GM18505 (cell line): ENCODE measurements around the gene ANKRD44.
A peak's percentile ranks its signal among the peaks of the same experiment; 100 is the strongest.
"Not testable (repeated sequence)": the region's sequence is repeated elsewhere in the genome, so short reads cannot be mapped to it uniquely, and the experiment has no call there.

Source experiments
- ATAC-seq: cut with Tn5 transposase; IDR thresholded peaks from one replicate; pipeline ENCODE4 v1.9.1; 2021; ENCODE audit not compliant: unreplicated experiment
- POLR2A ChIP-seq: IDR thresholded peaks from 4 replicates; pipeline ENCODE4 v1.6.1; 2011; ENCODE audit warnings: borderline replicate concordance; ENCODE audit not compliant: insufficient read depth, insufficient read length; ENCODE audit errors: extremely low read depth

ANKRD44 gene

GRCh38 chr2:197310271-197310985, at the start of gene ANKRD44:
ANKRD44 (minus strand) TSS chr2:197310780; CDS start chr2:197310604, 176 bp downstream.
- TF ChIP-seq POLR2A: peak; percentile 64
- peak; percentile 66 for ATAC-seq

DNA sequence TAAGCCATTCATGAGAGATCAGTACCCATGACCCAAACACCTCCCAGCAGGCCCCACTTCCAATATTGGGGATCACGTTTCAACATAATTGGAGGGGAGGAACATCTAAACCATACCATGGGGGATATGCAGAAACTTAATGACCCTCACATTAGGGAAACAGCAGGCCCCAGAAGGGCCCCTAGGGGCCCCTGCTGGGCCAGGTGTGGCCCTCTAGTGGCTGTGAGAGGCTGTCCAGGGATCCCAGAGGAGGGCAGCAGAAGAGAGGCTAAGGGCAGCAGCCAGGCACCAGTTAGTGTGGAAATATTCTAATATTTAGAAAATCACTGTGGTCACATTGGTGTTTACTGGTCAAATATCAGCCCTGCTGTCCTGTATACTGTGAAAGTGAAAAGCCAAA, 49.3 kb upstream of the ANKRD44 start:
- no peak for TF ChIP-seq POLR2A
- no peak for ATAC-seq

- no peak for TF ChIP-seq POLR2A
- ATAC-seq: no peak
Measured at GRCh38 chr2:197358931-197359330, 48.4 kb upstream of the ANKRD44 start.

DNA sequence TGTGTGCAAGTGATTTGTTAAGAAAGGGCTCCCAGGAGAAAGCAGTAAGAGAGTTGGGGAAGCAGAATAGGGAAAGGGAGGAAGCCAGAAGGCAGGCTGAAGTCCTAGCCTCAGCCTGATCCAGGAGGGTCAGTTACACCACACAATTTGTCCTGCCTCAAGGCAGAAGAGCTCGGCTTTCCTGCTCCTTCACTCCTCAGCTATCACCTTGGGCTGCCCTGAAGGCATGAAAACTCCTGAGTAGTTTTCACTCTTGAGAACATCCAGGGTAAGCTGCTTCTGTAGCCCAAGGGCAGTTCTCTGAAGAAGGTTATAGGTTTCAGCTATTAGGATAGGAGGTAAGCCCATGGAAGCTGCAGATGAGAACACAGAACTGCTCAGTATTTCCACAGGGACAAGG, 47.4 kb upstream of the ANKRD44 start:
- TF ChIP-seq POLR2A: no peak
- no peak for ATAC-seq

GRCh38 chr2:197356136-197356535, 45.6 kb upstream of the ANKRD44 start:
- peak; percentile 44 for TF ChIP-seq POLR2A
- ATAC-seq: no peak

GRCh38 chr2:197354169-197354558, 43.6 kb upstream of the ANKRD44 start:
- no peak for TF ChIP-seq POLR2A
- no peak for ATAC-seq

GRCh38 chr2:197353393-197354168, 43.0 kb upstream of the ANKRD44 start:
- no peak for ATAC-seq
- no peak for TF ChIP-seq POLR2A

- ATAC-seq: no peak
- TF ChIP-seq POLR2A: no peak
Measured at GRCh38 chr2:197349699-197350098, 39.1 kb upstream of the ANKRD44 start.

DNA sequence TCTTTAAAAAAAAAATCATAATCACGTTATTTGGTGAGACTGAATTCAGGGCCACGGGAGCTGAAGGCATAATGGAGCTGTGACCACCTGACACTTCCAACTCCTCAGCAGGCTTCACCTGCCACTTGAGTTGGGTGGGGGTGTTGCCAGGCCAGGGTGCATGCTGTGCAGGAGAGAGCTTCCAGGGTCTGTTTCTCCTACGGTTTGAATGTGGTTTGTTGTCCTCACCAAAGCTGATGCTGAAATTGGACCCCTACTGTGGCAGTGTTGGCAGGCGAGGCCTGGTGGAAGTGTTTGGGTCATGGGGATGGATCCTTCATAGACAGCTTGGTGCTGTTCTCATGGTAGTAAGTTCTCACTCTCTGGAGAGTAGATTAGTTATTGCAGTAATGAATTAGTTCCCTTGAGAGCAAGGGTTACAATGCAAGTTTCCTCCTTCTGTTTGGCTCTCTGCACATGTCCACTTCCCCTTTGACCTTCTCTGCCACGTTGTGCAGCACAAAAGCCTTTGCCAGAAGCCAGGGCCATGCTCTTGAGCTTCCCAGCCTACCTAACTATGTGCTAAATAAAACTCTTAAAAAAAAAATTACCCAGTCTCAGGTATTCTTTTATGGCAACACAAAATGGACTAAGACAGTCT, 38.3 kb upstream of the ANKRD44 start:
- no peak for ATAC-seq
- TF ChIP-seq POLR2A: no peak

- no peak for ATAC-seq
- no peak for TF ChIP-seq POLR2A
Measured at GRCh38 chr2:197345846-197346370, 35.3 kb upstream of the ANKRD44 start.

GRCh38 chr2:197343968-197344367, 33.4 kb upstream of the ANKRD44 start:
- ATAC-seq: not testable (repeated sequence)

- no peak for ATAC-seq
- no peak for TF ChIP-seq POLR2A
Measured at GRCh38 chr2:197340591-197340990, 30.0 kb upstream of the ANKRD44 start.

DNA sequence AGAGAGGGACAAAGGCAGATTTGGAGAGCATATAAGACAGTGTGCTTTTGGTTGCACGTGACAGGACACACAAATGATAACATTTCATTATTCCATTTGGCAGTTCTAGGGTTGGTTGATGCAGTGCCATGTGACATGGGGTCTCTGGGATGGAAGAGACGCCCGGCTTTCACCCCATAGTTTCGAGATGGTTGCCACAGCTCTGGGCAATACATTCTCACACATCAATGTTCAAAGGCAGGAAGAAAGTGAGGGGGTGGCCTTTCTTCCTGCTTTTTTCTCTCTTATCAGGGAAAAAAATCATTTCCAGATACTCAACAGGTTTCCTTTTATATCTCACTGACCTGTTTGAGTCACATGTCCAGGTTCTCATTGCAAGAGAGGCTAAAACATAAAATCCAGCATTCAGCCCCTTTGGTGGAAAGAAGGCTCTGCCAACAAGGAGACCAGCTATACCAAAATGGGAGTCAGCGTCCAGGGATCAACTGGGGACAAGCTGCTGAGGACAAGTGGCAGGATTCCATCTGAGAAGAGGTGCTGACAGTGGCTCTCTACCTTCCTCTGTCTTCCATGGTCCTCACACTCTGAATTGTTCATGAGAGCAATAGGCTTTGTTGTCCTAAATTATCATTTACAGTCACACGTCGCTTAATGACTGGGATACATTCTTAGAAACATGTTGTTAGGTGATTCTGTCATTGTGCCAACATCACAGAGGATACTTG, 29.1 kb upstream of the ANKRD44 start:
- no peak for TF ChIP-seq POLR2A
- no peak for ATAC-seq
